Lower leg skin (tissue), 3 donors: ENCODE measurements around the gene ARMCX1.
"Not testable (repeated sequence)": the region's sequence is repeated elsewhere in the genome, so short reads cannot be mapped to it uniquely, and the experiment has no call there.

Experiments used
- POLR2A ChIP-seq, 2 donors: fragments of 450-650 bp; IDR thresholded peaks; one replicate each; pipeline ENCODE4 v1.6.1; 2016 to 2017; ENCODE audit warnings: antibody characterized with exemption in 2 of 2, mild to moderate bottlenecking in 1 of 2, moderate library complexity in 1 of 2
- TF ChIP-seq, protein P1 (sequence below), 3 donors: fragments of 450-650 bp; IDR thresholded peaks; one replicate each; pipeline ENCODE4 v1.5.1; 2016; ENCODE audit warnings: antibody characterized with exemption in 3 of 3, mild to moderate bottlenecking in 3 of 3, moderate library complexity in 2 of 3

DNA sequence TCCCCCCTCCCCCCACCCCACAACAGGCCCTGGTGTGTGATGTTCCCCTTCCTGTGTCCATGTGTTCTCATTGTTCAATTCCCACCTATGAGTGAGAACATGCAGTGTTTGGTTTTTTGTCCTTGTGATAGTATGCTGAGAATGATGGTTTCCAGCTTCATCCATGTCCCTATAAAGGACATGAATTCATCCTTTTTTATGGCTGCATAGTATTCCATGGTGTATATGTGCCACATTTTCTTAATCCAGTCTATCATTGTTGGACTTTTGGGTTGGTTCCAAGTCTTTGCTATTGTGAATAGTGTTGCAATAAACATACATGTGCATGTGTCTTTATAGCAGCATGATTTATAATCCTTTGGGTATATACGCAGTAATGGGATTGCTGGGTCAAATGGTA lies 47.4 kb upstream of the ARMCX1 start:
- TF ChIP-seq, protein P1, sequence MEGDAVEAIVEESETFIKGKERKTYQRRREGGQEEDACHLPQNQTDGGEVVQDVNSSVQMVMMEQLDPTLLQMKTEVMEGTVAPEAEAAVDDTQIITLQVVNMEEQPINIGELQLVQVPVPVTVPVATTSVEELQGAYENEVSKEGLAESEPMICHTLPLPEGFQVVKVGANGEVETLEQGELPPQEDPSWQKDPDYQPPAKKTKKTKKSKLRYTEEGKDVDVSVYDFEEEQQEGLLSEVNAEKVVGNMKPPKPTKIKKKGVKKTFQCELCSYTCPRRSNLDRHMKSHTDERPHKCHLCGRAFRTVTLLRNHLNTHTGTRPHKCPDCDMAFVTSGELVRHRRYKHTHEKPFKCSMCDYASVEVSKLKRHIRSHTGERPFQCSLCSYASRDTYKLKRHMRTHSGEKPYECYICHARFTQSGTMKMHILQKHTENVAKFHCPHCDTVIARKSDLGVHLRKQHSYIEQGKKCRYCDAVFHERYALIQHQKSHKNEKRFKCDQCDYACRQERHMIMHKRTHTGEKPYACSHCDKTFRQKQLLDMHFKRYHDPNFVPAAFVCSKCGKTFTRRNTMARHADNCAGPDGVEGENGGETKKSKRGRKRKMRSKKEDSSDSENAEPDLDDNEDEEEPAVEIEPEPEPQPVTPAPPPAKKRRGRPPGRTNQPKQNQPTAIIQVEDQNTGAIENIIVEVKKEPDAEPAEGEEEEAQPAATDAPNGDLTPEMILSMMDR (IDR thresholded peaks at IDR 0.05): not testable (repeated sequence)
- TF ChIP-seq POLR2A (IDR thresholded peaks at IDR 0.05): not testable (repeated sequence)
